ENCODE results near the gene RAB3IL1. TPM values are rescaled to one million over a fixed set of nuclear protein-coding genes. Genes with fewer than 3 reads are reported as not detected.

The RAB3IL1 gene
- total RNA-seq, 1 experiment from 2014 or later = 2.3 TPM

- no peak for TF ChIP-seq CTCF (IDR thresholded peaks at IDR 0.05; ENCODE audit: unreplicated experiment)
These were observed 69.3 kb downstream of the RAB3IL1 start for GRCh38 chr11:61847914-61848581.

More at GRCh38 chr11:61847914-61848581, 69.3 kb downstream of the RAB3IL1 start:
- BruUV-seq (replicated peaks) = no TSS peak
- ChIA-PET CTCF (interaction anchor here (1.0 kb wide), 1 partner anchor 213 kb away, joined by 4 read pairs; no protein-coding TSS in a partner anchor), POLR2A (interaction anchor here (0.7 kb wide), 1 partner anchor 233 kb away, joined by 3 read pairs; no protein-coding TSS in a partner anchor)
- Mint-ChIP-seq H3K9me3 (ENCODE audit: unreplicated experiment) (no peaks in the 10 kb centered on the region), H3K27ac (ENCODE audit: low read depth, unreplicated experiment) (no peak overlapping the region), H3K4me1 (ENCODE audit: insufficient read depth, unreplicated experiment) (no peaks in the 10 kb centered on the region), H3K36me3 (ENCODE audit: insufficient read depth, unreplicated experiment) (peaks cover 19% of the 10 kb centered on the region), H3K4me3 (ENCODE audit: unreplicated experiment) (no peak overlapping the region), H3K27me3 (ENCODE audit: insufficient read depth, unreplicated experiment) (no peaks in the 10 kb centered on the region)
- no peak for DNase-seq (ENCODE audit: unreplicated experiment)
- intact Hi-C loops (cut with micrococcal nuclease) = no loop called here

Small RNA genes lying within 50 kb of the gene (microRNA-seq; reads per million reads assigned to microRNA genes)
- 2.0 reads per million, percentile 14 among the genes with 10 or more reads in this experiment for gene MIR6746

Other genes with a start within 250 kb of the RAB3IL1 start
- gene DAGLA, start 237.2 kb downstream of the RAB3IL1 start, total RNA-seq (2022) = 1.0 and 1.5 TPM in 2 replicates
- 0.16 TPM in 1 of 2 replicates, not detected in the other for gene MYRF, start 164.9 kb downstream of the RAB3IL1 start, total RNA-seq (2022)
- gene TMEM258, start 125.0 kb downstream of the RAB3IL1 start, total RNA-seq (2022) = 184 and 300 TPM in 2 replicates
- gene FEN1, start 124.7 kb downstream of the RAB3IL1 start, total RNA-seq (2022) = 19.9 and 21.5 TPM in 2 replicates
- 24.2 and 27.5 TPM in 2 replicates for gene FADS1, start 100.6 kb downstream of the RAB3IL1 start, total RNA-seq (2022)
- gene FADS2, start 89.3 kb downstream of the RAB3IL1 start, total RNA-seq (2022) = 7.5 and 20.6 TPM in 2 replicates
- gene FADS3, start 26.0 kb downstream of the RAB3IL1 start, total RNA-seq (2022) = 145 and 184 TPM in 2 replicates
- gene BEST1, start 32.8 kb upstream of the RAB3IL1 start, total RNA-seq (2022) = 2.5 and 3.2 TPM in 2 replicates
- gene FTH1, start 50.1 kb upstream of the RAB3IL1 start, total RNA-seq (2022) = 8,367 and 15,492 TPM in 2 replicates
- 40.4 and 56.2 TPM in 2 replicates for gene INCENP, start 206.4 kb upstream of the RAB3IL1 start, total RNA-seq (2022)

Measured in MCF 10A (cell line).